EH (cell line): ENCODE data around the gene TBC1D20.
"Not testable (repeated sequence)": the region's sequence is repeated elsewhere in the genome, so short reads cannot be mapped to it uniquely, and the experiment has no call there.

ENCODE experiments used
- DNase-seq: peaks from one replicate; pipeline ENCODE4 v3.0.0-alpha.2; 2015; ENCODE audit warnings: low read depth

Gene TBC1D20

DNA sequence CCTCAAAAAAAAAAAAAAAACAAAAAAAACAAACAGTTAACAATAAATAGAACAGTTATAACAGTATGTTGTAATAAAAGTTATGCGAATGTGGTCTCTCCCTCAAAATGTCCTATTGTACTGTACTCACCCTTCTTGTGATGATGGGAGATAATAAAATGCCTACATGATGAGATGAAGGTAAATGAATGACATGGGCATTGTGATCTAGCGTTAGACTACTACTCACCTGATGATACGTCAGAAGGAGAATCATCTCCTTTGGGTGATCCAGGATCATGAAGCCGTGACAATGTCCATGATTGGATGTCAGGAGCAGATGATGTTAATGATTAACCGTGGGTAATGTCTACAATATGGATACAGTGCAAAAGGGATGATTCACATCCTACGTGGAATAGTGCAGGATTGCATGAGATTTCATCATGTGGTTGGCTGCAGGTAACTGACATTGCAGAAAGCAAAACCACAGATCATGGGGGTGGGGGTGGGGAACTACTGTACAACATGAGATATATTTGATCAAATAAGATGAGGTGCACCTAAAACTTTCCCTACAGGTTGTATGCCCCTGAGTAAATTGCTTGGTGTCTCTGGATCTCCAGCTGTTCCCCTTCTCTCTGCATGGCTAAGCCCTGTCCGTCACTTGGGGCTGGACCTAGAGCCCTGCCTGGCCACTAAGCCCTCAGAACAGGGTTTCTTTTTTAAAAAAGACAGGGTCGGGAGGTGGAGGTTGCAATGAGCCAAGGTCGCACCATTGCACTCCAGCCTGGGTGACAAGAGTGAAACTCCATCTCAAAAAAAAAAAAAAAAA, 60.4 kb downstream of the TBC1D20 start:
- peak; percentile 52 for DNase-seq

DNA sequence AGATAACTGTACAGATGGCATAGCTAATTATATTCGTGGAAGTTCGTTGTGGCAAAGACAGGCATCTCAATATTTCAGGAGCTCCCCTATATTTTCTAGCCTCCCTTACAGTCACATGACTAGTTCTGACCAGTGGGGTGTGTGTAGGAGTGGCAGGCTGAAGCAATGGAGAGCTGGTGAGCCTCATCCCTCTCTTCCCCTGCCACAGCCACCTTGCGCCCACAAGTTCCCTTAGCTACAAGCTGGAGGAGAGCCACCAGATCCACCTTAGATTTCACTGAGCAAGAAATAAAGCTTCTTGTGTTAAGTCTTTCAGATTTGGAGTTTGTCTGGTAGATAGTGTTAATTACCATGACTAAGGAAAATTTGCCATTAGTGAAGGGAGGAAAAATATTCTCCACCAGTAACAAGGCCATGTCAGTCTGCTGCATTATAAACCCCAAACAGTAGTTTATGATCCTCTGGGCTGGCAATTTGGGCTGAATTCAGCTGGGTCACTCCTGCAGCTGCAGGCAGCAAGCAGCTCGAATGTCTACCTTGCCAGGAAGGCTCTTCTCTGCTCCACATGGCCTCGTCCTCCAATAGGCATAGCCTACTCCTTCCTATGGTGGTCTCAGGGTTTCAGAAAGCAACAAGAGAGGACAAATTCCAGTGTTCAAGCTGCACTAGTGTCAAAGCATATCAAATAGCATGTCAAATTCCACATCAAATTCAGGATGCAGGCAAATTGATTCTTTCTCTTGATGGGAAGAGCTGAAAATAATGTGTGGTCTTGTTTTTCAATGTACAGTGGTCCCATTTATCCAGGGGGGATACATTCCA, 61.7 kb downstream of the TBC1D20 start:
- DNase-seq = no peak

DNA sequence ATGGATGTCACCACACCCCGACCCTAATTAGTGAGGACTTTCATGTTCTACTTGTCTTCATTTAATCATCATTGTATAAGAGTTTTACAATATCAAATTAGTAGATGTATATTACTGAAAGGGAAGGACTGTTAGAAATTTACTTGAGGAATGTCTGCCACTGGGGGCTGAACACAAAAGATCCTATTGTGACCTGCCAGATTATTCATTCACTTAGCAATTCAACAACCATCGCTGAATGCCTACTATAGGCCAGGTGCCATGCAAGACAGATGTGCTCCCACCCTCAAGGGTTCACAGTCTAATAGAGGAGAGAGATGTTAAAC, 62.2 kb downstream of the TBC1D20 start:
- DNase-seq = no peak

DNA sequence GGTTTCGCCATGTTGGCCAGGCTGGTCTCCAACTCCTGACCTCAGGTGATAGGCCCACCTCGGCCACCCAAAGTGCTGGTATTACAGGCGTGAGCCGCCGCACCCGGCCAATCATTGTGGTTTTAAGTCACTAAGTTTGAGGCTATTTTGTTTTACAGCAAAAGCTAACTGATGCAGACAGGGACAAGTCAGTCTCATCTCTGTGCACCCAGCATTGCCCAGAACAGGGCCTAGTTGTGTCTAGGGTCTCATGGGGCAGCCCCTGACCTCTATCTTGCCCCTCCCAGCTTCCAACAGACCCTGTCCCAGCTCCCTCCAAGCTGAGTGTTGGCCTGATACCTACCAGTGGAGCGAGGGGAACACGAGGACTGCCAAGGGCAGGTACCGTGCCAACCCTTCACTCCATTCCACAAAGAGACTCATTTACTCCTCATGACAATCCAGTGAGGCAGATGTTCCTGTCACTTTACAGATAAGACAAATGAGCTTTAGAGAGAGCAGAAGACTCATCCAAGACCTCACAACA, 63.1 kb downstream of the TBC1D20 start:
- no peak for DNase-seq

DNA sequence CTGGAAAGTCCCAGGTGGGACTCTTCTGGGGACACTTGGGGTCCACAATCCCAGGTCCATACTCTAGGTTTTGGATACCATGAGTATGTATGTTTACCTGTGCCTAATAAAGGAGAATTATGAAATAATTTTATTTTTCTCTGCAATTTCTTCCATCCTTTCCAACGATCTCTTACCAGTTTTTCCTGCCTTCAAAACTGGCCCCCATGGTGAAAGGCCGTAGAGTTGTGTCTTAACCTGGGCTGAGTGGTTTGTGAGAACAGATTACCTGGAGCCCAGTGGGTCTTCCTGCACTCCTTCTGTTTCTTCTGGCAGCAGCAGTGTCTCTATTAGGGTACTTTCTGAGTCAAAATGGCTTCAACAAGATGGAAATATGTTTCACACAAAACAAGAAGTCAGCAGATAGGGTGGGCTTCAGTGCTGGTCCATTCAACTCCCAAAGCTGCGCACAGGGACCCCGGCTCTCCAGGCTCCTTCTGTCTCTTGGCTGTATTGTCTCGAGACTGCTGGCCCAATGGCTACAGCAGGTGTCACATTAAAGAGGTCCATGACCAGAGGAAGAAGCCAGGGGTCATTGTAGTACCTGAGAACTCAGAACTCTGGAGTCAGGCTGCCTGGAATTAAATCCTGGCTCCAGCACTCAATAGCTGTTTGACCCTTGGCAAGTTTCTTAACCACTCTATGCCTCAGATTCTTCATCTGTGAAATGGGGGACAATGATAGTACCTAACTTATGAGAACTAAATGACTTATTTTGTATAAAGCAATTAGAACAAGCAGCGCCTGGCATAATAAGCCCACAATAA, 64.7 kb downstream of the TBC1D20 start:
- no peak for DNase-seq

DNA sequence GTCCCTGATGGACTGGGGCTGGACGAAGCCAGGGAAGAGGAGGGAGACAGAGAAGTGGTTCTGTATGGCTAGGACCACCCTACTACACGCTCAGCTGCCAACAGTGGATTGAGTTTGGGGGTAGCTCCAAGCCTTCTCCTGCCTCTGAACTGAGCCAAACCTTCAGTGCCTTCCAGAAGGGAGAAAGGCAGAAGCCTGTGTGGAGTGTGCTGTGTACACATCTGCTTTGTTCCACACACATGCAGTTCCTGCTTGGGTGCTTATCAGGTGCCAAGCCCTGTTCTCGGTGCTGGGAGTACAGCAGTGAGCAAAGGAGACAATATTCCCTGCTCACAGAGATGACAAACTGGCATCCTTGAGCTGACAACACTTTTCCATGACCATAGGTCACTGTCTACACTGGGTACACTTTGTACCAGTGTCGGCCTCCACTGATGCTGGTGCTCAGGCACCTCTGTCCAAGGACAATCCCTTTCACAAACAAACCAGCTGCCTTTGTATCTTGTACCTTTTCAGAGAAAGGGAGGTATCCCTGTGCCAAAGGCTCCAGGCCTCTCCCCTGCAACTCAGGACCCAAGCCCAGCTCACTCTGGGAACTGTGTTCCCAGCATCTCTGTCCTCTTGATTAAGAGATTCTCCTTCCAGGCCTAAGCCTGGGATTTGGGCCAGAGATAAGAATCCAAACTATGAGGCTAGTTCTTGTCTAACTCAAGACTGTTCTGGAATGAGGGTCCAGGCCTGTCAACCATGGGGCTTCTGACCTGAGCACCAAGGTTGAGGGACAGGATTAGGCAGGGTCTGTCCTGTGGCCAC, 65.5 kb downstream of the TBC1D20 start:
- DNase-seq = no peak

DNA sequence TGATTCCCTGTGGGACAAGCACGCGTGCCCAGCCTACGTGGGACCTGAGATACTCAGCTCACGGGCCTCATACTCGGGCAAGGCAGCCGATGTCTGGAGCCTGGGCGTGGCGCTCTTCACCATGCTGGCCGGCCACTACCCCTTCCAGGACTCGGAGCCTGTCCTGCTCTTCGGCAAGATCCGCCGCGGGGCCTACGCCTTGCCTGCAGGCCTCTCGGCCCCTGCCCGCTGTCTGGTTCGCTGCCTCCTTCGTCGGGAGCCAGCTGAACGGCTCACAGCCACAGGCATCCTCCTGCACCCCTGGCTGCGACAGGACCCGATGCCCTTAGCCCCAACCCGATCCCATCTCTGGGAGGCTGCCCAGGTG, 66.1 kb downstream of the TBC1D20 start:
- no peak for DNase-seq

DNA sequence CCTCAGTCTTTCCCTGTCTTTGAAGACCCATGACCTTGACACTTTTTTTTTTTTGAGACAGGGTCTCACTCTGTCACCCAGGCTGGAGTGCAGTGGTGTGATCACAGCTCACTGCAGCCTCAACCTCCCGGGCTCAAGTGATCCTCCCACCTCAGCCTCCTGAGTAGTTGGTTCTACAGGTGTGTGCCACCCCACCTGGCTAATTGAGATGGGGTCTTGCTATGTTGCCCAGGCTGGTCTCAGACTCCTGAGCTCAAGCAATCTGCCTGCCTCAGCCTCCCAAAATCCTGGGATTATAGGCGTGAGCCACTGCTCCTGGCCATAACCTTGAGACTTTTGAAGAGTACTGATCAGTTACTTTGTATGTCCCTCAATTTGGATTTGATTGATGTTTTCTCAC, 69.0 kb downstream of the TBC1D20 start:
- DNase-seq = not testable (repeated sequence)

DNA sequence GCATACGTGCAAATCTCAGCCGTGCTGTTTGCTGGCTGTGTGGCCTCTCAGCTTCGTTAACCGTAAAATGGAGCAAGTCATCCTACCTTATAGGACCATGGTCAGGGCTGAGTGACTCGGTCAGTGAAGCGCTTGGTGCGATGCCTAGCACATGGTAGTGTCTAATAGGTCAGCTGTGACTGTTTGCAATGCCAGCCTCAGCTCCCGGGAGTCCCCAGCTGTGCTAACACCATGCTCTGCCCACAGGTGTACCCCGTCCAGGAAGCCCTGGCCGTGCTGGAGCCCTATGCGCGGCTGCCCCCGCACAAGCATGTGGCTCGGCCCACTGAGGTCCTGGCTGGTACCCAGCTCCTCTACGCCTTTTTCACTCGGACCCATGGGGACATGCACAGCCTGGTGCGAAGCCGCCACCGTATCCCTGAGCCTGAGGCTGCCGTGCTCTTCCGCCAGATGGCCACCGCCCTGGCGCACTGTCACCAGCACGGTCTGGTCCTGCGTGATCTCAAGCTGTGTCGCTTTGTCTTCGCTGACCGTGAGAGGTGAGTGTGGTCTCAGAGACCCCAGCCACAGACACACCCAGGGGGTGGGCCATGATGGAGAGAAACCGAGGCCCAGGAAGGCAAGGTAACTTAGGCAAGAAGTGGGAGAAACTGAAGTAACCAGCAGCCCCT, 71.2 kb downstream of the TBC1D20 start:
- DNase-seq = no peak

DNA sequence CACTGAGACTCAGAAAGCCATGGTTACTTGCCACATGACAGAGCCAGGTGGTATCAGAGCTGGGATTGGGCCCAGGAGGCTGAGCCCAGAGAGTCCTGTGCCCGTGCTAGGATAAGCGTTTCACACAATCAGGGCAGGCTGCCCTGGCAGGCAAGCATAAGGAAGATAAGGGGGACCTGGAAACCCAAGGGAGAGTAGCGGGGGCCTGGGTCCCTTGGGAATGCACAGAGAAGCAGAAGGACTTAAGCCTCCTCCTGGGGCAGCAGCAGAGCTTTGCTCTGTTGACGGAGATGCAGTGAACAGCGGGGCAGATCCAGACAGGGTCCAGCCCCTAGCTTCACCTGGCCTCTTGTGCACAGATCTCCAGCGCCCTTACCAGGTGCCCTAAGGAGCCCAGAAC, 73.1 kb downstream of the TBC1D20 start:
- no peak for DNase-seq

DNA sequence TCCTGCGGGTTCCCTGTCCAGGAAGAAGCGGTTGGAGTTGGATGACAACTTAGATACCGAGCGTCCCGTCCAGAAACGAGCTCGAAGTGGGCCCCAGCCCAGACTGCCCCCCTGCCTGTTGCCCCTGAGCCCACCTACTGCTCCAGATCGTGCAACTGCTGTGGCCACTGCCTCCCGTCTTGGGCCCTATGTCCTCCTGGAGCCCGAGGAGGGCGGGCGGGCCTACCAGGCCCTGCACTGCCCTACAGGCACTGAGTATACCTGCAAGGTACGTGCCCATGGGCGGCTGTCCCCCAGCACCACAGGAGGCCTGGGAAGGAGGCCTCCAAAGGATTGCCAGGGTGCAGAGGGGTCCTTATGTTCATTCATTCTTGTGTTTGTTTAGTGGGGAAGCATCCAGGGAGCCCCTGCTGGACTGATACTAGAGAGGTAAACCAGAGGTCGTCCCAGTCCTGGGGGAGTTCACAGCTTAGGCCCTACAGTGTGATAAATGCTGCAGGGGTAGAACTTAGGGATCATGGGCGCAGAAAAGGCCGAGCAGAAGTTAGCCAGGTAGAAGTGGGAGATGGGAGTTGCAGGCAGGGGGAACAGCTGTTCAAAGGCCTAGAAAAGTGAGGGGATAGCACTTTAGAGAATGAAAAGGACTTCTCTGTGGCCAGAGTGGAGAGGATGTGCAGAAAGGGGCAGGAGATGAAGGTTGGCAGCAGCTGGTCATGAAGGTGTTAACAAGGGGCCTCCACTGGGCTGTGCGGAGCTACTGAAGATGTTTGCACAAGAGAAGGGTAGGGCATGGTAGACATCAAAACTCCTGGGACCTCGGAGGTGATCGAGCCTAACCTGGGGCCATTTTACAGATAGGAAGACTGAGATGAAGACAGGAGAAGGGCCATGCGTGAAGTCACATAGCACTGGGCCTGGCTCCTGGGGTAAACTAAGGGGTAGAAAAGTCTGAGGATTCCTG, 74.0 kb downstream of the TBC1D20 start:
- no peak for DNase-seq

DNA sequence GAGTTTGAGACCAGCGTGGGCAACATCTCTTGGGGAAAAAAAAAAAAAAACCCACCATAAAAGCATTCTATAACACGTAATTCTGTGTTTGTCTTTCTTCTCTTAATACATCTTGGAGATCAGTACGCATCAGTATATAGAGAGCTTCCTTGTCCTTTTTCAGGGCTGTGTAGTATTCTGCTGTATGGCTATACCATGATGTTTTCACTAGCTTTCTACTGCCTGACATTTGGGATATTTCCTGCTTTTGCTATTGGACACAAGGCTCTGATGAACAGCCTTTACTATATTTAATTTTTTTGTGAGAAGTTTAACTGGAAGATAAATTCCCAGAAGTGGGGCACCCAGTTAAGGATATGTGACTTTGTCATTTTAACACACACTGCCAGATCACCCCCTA, 74.8 kb downstream of the TBC1D20 start:
- DNase-seq = no peak

DNA sequence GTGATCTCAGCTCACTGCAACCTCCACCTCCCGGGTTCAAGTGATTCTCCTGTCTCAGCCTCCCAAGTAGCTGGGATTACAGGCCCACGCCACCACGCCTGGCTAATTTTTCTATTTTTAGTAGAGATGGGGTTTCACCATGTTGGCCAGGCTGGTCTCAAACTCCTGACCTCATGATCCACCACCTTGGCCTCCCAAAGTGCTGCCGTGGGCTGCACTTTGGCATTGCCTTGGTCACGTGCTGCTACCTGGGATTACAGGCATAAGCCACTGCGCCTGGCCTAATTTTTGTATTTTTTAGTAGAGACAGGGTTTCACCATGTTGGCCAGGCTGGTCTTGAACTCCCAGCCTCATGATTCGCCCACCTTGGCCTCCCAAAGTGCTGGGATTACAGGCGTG, 75.7 kb downstream of the TBC1D20 start:
- DNase-seq = not testable (repeated sequence)
